ENCODE data around the gene TMEM143.
"Not testable (repeated sequence)": the region's sequence is repeated elsewhere in the genome, so short reads cannot be mapped to it uniquely, and the experiment has no call there.

Gene TMEM143

GRCh38 chr19:48296963-48297734 lies 66.6 kb downstream of the TMEM143 start:
- no peak for DNase-seq (ENCODE audit: low spot score)

- peak; percentile 83 for DNase-seq (ENCODE audit: low spot score)
These were observed 68.3 kb downstream of the TMEM143 start for GRCh38 chr19:48295458-48295857.

- DNase-seq (ENCODE audit: low spot score) = no peak
These were observed 70.9 kb downstream of the TMEM143 start for GRCh38 chr19:48292798-48293197.

GRCh38 chr19:48291489-48291815 lies 72.3 kb downstream of the TMEM143 start:
- not testable (repeated sequence) for DNase-seq (ENCODE audit: low spot score)

GRCh38 chr19:48290771-48291488 lies 72.8 kb downstream of the TMEM143 start:
- peak; percentile 56 for DNase-seq (ENCODE audit: low spot score)

GRCh38 chr19:48290401-48290770 lies 73.4 kb downstream of the TMEM143 start:
- DNase-seq (ENCODE audit: low spot score) = no peak

GRCh38 chr19:48287748-48288147 lies 76.0 kb downstream of the TMEM143 start:
- no peak for DNase-seq (ENCODE audit: low spot score)

- DNase-seq (ENCODE audit: low spot score) = no peak
These were observed 78.8 kb downstream of the TMEM143 start for GRCh38 chr19:48284896-48285295.

GRCh38 chr19:48283908-48284307 lies 79.8 kb downstream of the TMEM143 start:
- no peak for DNase-seq (ENCODE audit: low spot score)

Measured in SW480 (cell line).